GM12801 (cell line): ENCODE data around the gene ARHGAP24.

ENCODE experiments used
- TF ChIP-seq, protein P1 (sequence below): IDR thresholded peaks from one replicate; pipeline ENCODE4 v1.5.1; 2011; ENCODE audit warnings: control low read depth; ENCODE audit not compliant: insufficient read length; ENCODE audit errors: extremely low read depth

The ARHGAP24 gene

DNA sequence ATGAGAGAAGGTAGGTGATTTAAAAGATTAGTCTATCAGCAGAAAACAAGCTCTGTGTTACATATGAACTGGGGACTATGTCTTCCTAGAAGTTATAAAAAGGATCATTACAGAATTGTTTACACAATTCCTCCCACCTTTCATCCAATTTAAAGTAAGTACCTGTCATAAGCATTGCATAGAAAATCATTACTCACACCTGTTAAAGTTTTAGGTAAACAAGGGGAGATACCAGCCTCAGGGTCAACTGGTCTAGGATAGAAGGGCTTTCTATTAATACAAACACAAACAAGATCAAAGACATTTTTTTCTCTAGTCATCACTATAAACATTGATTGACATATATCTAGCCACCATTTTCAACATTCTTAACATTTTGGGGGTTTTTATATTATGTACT, 333.9 kb downstream of the ARHGAP24 start:
- TF ChIP-seq, protein P1, sequence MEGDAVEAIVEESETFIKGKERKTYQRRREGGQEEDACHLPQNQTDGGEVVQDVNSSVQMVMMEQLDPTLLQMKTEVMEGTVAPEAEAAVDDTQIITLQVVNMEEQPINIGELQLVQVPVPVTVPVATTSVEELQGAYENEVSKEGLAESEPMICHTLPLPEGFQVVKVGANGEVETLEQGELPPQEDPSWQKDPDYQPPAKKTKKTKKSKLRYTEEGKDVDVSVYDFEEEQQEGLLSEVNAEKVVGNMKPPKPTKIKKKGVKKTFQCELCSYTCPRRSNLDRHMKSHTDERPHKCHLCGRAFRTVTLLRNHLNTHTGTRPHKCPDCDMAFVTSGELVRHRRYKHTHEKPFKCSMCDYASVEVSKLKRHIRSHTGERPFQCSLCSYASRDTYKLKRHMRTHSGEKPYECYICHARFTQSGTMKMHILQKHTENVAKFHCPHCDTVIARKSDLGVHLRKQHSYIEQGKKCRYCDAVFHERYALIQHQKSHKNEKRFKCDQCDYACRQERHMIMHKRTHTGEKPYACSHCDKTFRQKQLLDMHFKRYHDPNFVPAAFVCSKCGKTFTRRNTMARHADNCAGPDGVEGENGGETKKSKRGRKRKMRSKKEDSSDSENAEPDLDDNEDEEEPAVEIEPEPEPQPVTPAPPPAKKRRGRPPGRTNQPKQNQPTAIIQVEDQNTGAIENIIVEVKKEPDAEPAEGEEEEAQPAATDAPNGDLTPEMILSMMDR: no peak

DNA sequence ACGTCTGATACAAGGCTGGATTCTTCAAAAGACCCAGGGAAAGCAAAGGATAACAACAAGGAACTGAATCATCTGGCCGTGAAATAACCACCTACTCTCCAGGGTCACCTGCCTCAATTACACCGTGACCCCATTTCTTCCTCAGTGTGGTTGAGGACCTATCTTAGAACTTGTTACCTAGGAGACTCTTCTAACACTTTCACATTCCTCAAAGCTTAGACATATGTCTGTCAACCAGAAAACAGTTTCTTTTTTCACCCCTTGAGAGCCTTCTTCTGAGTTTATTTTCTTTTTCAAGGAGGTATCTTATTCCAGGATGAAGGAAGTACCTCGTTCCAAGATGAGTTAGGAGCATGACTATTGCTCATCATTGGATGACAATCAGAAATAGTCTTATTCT, 337.8 kb downstream of the ARHGAP24 start:
- TF ChIP-seq, protein P1: no peak

DNA sequence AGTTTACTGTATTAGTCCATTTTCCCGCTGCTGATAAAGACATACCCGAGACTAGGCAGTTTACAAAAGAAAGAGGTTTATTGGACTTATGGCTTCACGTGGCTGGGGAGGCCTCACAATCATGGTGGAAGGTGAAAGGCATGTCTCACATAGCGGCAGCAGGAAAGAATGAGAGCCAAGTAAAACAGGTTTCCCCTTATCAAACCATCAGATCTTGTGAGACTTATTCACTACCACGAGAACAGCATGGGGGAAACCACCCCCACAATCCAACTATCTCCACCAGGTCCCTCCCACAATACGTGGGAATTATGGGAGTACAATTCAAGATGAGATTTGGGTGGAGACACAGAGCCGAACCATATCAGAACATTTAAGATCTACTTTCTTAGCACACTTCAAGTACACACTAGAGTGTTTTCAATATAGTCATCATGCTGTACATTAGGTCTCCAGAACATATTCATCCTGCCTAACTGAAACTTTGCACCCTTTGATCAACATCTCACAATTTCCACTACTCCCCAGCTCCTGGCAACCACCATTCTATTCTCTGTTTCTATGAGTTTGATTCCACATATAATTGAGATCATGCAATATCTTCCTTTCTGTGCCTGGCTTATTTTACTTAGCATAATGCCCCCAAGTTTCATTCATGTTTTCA, 341.0 kb downstream of the ARHGAP24 start:
- TF ChIP-seq, protein P1: no peak

DNA sequence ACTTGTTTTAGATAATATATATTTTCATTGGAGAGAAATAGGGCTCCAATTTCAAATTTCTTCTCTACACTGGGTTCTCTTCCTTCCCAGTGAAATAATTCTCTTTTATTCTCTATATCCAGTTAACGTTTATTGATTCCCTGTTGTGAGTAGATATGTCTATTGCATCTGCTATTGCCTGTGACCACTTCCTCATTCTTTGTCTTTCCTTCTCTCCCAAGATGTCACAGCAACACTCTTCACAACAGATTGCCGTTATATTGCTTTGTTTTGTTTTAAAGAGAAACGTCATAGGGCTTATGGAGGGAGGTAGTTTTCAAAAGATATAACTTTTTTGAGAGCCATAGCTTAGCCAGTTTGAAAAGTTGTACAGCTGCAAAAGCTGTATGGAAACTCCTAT, 343.8 kb downstream of the ARHGAP24 start:
- TF ChIP-seq, protein P1: no peak

DNA sequence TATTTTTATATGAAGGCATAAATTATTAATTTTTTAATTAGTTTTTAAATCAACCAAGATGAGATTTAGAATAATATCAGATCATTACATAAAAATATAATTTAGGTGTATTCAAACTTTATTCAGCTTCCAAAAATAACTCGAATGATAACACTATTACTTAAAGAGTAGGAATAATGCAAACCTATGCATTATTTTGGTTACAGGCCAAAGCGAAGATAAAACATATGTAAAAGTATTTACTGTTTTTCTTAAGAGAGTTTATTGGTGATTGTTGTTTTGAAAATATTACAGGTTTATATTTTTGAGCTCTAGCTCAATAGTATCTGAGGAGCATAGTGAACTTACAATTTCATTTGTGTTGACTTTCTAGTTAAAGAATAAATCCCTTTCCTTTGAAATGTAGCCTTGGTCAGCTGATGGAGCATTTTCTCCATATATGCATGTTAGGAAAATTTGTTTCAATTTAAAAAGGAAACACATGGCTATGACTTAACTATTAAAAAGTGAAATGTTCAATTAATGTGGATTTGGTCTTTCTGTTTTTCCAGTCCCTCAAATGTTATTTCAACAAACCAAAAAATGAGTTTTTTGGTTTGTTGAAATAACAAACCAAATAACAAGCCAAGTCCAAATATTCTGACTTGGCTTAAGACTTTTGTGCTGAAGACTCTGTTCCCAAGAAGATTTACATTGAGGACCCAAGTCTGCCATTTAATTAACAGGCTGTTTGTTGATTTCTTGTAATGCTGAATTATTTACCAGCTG, 346.9 kb downstream of the ARHGAP24 start:
- TF ChIP-seq, protein P1: no peak

DNA sequence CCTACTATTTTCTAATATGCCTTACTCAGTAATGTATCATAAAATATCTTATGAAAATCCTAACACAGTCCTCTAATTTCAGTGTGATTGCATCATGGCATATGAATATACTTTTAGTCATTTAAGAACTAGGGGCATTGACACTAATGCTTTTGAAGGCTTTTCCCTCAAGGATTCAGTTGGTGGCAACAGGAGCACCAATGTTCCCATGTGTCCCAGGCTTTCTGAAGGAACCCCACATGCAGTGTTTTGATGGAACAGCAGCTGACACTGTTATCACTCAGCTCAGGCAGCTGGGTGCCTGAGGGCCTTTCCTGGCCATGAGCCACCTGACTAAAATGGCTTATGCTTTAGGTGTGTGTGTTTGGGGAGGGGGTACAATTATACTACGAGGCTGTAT, 348.3 kb downstream of the ARHGAP24 start:
- TF ChIP-seq, protein P1: no peak

DNA sequence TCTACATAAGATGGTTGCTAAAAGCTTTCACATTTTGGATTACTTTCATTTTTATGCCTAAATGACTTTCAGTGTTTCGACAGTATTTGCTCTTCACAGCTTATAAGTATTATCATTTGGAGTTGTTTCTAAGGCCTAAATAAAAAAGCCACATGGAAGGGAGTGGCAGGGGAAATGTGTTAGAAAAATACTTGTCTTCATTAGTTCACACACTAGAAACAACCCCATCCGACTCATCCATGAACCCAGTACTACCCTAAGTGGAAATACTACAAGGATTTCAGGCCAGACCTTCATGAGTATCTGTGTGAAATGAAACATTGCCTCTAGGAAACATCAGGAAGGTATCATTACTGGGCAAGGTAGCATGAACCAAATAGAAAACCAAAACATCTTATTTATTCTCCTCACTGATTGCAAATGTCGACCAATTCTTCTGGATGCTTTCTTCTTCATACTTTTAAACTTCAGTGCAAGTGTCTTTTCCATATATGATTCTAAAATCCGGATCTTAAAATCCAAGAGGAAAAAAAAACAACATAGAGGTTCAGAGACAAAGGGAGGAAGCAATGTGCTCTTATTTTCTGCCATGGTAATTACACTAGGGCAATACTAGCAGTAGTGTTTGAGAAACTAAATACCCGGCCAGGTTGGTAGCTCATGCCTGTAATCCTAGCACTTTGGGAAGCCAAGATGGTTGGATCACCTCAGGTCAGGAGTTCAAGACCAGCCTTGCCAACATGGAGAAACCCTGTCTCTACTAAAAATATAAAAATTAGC, 349.4 kb downstream of the ARHGAP24 start:
- TF ChIP-seq, protein P1: no peak
